Measurements from ENCODE around the gene CEBPG. TPM values are rescaled to one million over a fixed set of nuclear protein-coding genes. Genes with fewer than 3 reads are reported as not detected.

Gene CEBPG
- total RNA-seq, 1 donor from 2014 or later: 19.3 TPM

GRCh38 chr19:33349319-33350289, 23.9 kb upstream of the CEBPG start:
- DNase-seq (ENCODE audit: low read depth): no peak
- no peak overlapping the region for H3K4me3 ChIP-seq (ENCODE audit: low read depth, low read length)
- TF ChIP-seq, protein P1, sequence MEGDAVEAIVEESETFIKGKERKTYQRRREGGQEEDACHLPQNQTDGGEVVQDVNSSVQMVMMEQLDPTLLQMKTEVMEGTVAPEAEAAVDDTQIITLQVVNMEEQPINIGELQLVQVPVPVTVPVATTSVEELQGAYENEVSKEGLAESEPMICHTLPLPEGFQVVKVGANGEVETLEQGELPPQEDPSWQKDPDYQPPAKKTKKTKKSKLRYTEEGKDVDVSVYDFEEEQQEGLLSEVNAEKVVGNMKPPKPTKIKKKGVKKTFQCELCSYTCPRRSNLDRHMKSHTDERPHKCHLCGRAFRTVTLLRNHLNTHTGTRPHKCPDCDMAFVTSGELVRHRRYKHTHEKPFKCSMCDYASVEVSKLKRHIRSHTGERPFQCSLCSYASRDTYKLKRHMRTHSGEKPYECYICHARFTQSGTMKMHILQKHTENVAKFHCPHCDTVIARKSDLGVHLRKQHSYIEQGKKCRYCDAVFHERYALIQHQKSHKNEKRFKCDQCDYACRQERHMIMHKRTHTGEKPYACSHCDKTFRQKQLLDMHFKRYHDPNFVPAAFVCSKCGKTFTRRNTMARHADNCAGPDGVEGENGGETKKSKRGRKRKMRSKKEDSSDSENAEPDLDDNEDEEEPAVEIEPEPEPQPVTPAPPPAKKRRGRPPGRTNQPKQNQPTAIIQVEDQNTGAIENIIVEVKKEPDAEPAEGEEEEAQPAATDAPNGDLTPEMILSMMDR (conservative IDR thresholded peaks at IDR 0.05; ENCODE audit: low read depth, low read length): no peak

- no peak overlapping the region for H3K4me3 ChIP-seq (ENCODE audit: low read depth, low read length)
- no peak for DNase-seq (ENCODE audit: low read depth)
- TF ChIP-seq, protein P1 (conservative IDR thresholded peaks at IDR 0.05; ENCODE audit: low read depth, low read length): no peak
Measured at GRCh38 chr19:33350538-33351309, 22.8 kb upstream of the CEBPG start.

GRCh38 chr19:33355535-33355934, 18.0 kb upstream of the CEBPG start:
- no peak overlapping the region for H3K4me3 ChIP-seq (ENCODE audit: low read depth, low read length)
- DNase-seq (ENCODE audit: low read depth): no peak
- TF ChIP-seq, protein P1 (conservative IDR thresholded peaks at IDR 0.05; ENCODE audit: low read depth, low read length): no peak

- TF ChIP-seq, protein P1 (conservative IDR thresholded peaks at IDR 0.05; ENCODE audit: low read depth, low read length): no peak
- DNase-seq (ENCODE audit: low read depth): no peak
- H3K4me3 ChIP-seq (ENCODE audit: low read depth, low read length): no peak overlapping the region
Measured at GRCh38 chr19:33357556-33357955, 16.0 kb upstream of the CEBPG start.

GRCh38 chr19:33358408-33358807, 15.1 kb upstream of the CEBPG start:
- TF ChIP-seq, protein P1 (conservative IDR thresholded peaks at IDR 0.05; ENCODE audit: low read depth, low read length): no peak
- H3K4me3 ChIP-seq (ENCODE audit: low read depth, low read length): no peak overlapping the region
- DNase-seq (ENCODE audit: low read depth): no peak

DNA sequence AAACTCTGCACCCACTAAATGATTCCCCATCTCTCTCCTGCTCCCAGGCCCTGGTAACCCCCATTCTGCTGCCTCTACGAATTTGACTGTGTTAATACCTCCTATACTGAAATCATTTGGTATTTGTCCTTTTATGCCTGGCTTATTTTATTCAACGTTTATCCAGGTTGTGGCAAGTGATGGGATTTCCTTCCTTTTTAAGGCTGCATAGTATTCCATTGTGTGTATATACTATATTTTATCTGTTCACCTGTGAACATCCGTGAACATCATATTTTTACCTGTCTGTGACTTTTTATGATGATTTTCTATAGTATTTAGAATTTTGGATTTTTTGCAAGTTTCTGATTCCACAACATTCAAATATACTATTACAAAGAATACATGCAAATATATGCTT, 13.9 kb upstream of the CEBPG start:
- H3K4me3 ChIP-seq (ENCODE audit: low read depth, low read length): no peak overlapping the region
- TF ChIP-seq, protein P1 (conservative IDR thresholded peaks at IDR 0.05; ENCODE audit: low read depth, low read length): no peak
- DNase-seq (ENCODE audit: low read depth): no peak

Measured in epithelial cell of proximal tubule (primary cell).